ENCODE data around the gene CTSA.
A peak's percentile ranks its signal among the peaks of the same experiment; 100 is the strongest.
"Not testable (repeated sequence)": the region's sequence is repeated elsewhere in the genome, so short reads cannot be mapped to it uniquely, and the experiment has no call there.

Gene CTSA

GRCh38 chr20:45897289-45897688, 6.2 kb downstream of the CTSA start:
- DNase-seq: no peak

- no peak for DNase-seq
Observed at GRCh38 chr20:45897692-45898091, 6.6 kb downstream of the CTSA start.

DNA sequence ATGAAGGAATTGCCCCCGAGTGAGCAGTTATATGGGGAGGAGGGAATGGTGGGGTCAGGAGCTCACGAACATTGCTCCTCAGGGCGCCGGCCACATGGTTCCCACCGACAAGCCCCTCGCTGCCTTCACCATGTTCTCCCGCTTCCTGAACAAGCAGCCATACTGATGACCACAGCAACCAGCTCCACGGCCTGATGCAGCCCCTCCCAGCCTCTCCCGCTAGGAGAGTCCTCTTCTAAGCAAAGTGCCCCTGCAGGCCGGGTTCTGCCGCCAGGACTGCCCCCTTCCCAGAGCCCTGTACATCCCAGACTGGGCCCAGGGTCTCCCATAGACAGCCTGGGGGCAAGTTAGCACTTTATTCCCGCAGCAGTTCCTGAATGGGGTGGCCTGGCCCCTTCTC, 7.2 kb downstream of the CTSA start:
- DNase-seq: no peak

DNA sequence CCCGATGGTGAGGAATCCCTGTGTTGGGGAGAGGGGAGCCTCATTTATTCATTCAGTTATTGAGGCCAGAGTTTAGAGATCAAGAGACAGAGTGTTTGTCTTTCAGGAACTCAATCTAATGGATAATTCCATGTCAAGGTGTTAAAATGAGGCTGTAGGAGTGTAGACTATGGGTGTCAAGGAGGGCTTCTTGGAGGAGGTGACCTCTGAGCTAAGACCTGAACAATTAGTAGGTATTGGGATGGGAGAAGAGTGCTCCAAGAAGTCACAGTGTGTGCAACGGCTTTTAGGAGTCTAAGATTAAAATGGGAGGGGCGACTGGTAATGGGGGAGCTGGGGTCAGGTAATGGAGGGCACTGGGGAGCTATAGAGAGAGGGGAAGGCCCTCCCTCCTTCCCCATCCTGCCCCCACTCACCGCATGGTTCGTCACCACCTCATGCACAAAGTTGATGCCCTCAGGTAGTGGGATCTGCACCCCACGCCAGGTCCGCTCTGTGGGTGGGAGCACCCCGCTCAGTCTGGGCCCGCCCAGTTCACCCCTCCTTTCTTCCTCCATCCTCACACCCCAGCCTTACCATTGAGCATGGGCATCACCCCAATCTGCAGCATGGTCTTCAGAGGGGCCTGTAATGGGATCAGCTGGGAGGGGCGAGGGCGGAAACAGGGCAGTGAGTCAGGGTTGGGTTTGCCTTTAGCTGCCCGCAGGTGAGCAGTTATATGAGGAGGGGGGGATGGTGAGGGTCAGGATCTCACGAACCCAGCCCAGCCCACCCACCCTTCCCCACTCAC, 8.1 kb downstream of the CTSA start:
- no peak for DNase-seq

GRCh38 chr20:45901332-45901731, 10.2 kb downstream of the CTSA start:
- not testable (repeated sequence) for DNase-seq

- DNase-seq: no peak
Observed at GRCh38 chr20:45902199-45902701, 11.1 kb downstream of the CTSA start.

- no peak for DNase-seq
Observed at GRCh38 chr20:45904583-45905504, 13.7 kb downstream of the CTSA start.

DNA sequence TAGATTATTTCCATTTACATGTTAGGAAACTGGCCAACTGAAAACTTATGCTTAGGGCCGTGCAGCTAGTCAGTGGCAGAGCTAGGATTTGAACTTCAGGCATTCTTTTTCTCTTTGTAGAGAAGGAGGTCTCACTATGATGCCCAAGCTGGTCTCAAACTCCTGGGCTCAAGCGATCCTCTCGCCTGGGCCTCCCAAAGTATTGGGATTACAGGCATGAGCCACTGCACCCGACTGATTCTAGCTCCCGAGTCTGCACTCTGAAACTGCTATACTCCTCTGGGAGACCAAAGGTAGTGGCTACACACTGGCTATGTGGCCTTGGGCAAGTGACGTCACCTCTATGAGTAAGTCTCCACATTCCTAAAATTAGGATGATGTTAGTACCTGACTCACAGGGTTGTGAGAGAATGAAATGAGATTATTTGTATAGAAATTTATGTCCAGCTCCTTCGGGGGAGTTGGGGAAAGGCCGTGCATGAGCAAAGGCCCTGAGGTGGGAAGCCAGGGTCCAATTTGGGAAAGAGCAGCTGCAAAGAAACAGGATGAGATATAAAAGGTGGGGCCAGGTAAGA, 14.5 kb downstream of the CTSA start:
- DNase-seq: no peak

DNA sequence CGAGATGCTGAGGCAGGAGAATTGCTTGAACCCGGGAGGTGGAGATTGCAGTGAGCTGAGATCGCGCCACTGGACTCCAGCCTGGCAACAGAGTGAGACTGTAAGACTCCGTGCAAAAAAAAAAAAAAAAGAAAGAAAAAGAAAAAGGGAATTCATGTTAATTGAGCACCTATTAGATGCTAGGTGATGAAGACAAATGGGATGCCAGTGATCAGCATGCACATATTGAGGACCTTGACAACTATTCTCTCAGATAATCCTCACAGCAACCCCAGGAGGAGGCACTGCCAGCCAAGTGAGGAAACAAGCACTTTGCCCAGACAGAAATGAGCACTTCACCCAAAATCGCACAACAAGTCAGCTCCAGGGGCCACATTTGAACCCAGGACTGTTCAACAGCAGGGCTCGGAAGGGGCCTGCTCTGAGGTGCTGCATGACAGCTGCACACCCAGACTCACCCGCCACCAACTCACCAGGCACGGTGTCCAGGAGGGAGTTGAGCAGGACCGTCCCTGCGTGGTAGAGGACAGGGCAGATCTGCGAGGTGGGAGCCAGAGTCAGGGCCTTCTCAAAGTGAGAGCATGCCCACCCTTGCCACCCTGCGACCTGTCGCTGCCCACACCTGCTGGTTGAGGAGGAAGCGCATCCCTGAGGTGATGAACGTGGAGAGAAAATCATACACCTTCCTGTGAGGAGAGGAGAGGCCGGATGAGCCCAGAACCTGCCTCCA, 16.2 kb downstream of the CTSA start:
- DNase-seq: no peak

GRCh38 chr20:45908084-45908483, 16.9 kb downstream of the CTSA start:
- no peak for DNase-seq

GRCh38 chr20:45909336-45909808, 18.2 kb downstream of the CTSA start:
- DNase-seq: no peak

GRCh38 chr20:45909817-45910669, 18.9 kb downstream of the CTSA start:
- peak; percentile 63 to 69 (median 69) for DNase-seq

DNA sequence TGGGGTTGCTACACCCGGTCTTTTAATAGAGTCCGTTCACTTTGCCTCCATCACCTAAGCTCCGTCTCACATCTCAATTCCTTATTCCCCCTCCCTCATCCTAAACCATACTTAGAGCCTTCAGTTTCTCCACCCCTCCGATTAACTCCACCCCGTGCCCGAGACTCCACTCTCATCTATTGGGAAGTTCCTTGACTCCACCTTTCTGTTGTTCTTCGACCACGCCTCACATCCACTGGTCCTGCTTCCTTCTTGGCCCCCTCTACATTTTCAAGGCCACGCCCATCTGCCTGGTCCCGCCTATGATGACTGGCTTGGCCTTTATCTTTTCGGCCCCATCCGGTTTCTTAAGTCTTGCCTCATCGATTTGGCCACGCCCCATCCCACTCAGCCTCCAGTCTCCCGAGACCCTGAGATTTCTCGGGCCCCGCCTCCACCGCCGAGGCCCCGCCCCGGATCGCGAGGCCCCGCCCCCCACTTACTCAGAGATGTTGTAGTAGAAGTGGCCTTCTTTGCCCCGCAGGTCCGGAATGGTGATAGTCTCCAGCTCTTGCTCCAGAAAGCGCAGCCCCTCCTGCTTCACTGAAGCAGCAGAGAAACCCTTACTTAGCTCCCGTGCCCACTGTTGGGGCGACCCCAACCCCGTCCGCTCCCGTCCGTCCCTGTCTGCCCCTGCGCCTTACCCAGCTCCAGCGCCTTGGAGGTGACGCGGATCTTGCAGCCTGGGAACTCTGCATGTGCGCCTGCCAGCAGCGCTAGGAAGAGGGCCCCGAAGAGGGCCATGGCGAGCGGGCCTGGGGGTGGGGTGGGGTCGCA, 19.7 kb downstream of the CTSA start:
- DNase-seq: peak; percentile 97 to 99 (median 98)

- DNase-seq: peak in 1 of 3 donors; percentile 45
Observed at GRCh38 chr20:45911486-45912343, 20.6 kb downstream of the CTSA start, which contains the start of gene PLTP. PLTP (minus strand) TSS chr20:45912155; CDS start chr20:45911452, 703 bp downstream.

- DNase-seq: no peak
Observed at GRCh38 chr20:45912344-45912682, 21.2 kb downstream of the CTSA start.

DNA sequence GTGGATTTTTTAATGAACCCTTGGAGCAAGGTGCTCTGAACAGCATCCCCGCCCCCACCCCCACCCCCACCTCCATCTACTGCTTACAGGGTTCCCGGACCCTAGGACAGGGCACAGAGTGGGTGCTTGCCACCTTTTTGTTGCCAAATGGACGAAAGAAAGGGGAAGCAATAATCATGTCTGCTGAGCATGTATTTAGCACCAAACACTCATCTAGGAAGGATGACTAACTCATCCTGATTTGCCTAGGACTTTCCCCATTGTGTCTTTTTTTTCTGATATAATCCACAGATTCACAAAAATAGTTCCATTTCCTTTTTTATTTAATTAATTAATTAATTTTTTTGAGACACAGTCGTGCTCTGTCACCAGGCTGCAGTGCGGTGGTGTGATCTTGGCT, 22.0 kb downstream of the CTSA start:
- peak; percentile 76 to 96 (median 92) for DNase-seq

- peak; percentile 56 to 85 (median 66) for DNase-seq
Observed at GRCh38 chr20:45917790-45918141, 26.6 kb downstream of the CTSA start.

- DNase-seq: peak in 1 of 3 donors; percentile 36
Observed at GRCh38 chr20:45918182-45918737, 27.1 kb downstream of the CTSA start.

Measured in suppressor macrophage treated with lipopolysaccharide for 1 hour (primary cell).